Measurements from ENCODE around the gene PIGU. TPM values are rescaled to one million over a fixed set of nuclear protein-coding genes. Genes with fewer than 3 reads are reported as not detected.
"Not testable (repeated sequence)": the region's sequence is repeated elsewhere in the genome, so short reads cannot be mapped to it uniquely, and the experiment has no call there.

Gene PIGU
- polyA plus RNA-seq, 1 experiment: 35.2 TPM

DNA sequence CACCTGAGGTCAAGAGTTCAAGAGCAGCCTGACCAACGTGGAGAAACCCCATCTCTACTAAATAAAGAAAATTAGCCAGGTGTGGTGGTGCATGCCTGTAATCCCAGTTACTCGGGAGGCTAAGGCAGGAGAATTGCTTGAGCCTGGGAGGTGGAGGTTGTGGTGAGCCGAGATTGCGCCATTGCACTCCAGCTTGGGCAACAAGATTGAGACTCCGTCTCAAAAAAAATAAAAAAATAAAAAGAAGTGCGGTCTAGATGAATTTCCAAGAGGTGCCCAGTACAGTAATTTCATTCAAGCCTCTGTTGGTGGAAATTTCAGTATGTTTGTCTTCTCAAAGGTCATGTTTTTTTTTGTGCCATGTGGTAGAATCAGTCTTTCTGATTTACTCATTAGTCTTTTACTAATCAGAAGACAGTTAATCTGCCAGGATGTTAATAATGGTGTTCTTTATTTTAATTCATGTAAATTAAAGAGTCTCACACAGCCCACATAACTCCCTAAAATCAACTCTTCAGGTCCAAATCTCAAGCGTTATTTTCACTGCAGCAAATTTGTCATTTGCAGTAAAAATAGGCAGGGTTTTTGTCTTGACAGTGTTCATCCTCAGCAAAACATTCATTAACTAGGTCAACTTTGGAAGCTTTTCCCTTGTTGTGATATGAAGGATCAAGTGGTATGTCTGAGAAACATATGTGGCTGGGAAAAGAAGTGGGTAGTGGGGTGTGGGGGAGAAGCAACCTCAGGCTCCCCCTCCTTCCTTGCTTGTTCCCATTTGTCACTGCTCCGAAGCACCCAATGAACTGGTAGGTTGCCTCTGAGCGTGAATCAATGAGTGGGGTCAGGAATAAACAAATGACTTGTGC is 40.6 kb upstream of the PIGU start:
- ChIA-PET POLR2A (no interaction called here), CTCF (interaction anchor here (1.0 kb wide), 1 partner anchor 10 kb away, joined by 5 read pairs; no protein-coding TSS in a partner anchor)
- TF ChIP-seq CTCF (IDR thresholded peaks at IDR 0.05; ENCODE audit: insufficient read depth, low read depth, low read length): no peak
- Histone ChIP-seq H3K36me3 (ENCODE audit: control insufficient read depth, insufficient read depth, low read length) (peaks cover 3% of the 10 kb centered on the region), H3K27me3 (ENCODE audit: control insufficient read depth, insufficient read depth, low read length) (no peaks in the 10 kb centered on the region), H3K4me3 (ENCODE audit: low read depth, low read length) (no peak overlapping the region)
- no peak for DNase-seq (ENCODE audit: low read depth)

GRCh38 chr20:34716921-34717229 is 40.0 kb upstream of the PIGU start:
- Histone ChIP-seq H3K4me3 (ENCODE audit: low read depth, low read length) (no peak overlapping the region), H3K27me3 (ENCODE audit: control insufficient read depth, insufficient read depth, low read length) (no peaks in the 10 kb centered on the region), H3K36me3 (ENCODE audit: control insufficient read depth, insufficient read depth, low read length) (peaks cover 3% of the 10 kb centered on the region)
- CTCF ChIA-PET: interaction anchor here (0.7 to 1.0 kb wide), 2 partner anchors 9 to 59 kb away, joined by 4 to 5 read pairs; no protein-coding TSS in a partner anchor
- no peak for TF ChIP-seq CTCF (IDR thresholded peaks at IDR 0.05; ENCODE audit: insufficient read depth, low read depth, low read length)
- DNase-seq (ENCODE audit: low read depth): no peak
- POLR2A ChIA-PET: no interaction called here

GRCh38 chr20:34715384-34715783 is 38.5 kb upstream of the PIGU start:
- H3K36me3 ChIP-seq (ENCODE audit: control insufficient read depth, insufficient read depth, low read length): peaks cover 3% of the 10 kb centered on the region
- TF ChIP-seq CTCF (IDR thresholded peaks at IDR 0.05; ENCODE audit: insufficient read depth, low read depth, low read length): no peak
- no peaks in the 10 kb centered on the region for H3K27me3 ChIP-seq (ENCODE audit: control insufficient read depth, insufficient read depth, low read length)
- CTCF ChIA-PET: interaction anchor here (1.3 kb wide), 1 partner anchor 57 kb away, joined by 3 read pairs; no protein-coding TSS in a partner anchor
- DNase-seq (ENCODE audit: low read depth): no peak
- H3K4me3 ChIP-seq (ENCODE audit: low read depth, low read length): no peak overlapping the region
- POLR2A ChIA-PET: no interaction called here

DNA sequence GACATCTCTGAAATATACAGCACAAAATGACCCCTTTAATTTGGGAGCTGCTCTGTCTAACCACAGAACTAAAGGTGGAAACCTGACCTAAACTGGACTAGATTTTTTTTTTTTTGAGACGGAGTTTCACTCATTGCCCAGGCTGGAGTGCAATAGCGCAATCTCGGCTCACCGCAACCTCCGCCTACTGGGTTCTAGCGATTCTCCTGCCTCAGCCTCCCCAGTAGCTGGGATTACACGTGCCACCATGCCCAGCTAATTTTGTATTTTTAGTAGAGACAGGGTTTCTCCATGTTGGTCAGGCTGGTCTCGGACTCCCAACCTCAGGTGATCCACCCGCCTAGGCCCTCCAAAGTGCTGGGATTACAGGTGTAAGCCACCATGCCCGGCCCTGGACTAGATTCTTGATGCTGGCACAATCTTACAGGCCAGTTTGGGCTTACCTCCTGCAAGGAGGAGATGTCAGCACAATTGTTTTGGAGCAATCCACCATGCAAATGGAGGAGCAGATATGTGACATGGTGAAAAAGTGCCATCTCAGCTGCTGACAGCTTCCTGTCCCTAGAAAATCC is 37.1 kb upstream of the PIGU start:
- not testable (repeated sequence) for DNase-seq (ENCODE audit: low read depth); H3K4me3 ChIP-seq (ENCODE audit: low read depth, low read length); H3K36me3 ChIP-seq (ENCODE audit: control insufficient read depth, insufficient read depth, low read length); H3K27me3 ChIP-seq (ENCODE audit: control insufficient read depth, insufficient read depth, low read length)
- POLR2A ChIA-PET: interaction anchor here (0.6 kb wide), 1 partner anchor 8 kb away, joined by 10 read pairs; no protein-coding TSS in a partner anchor
- CTCF ChIA-PET: interaction anchor here (0.6 to 2.8 kb wide), 8 partner anchors 11 to 417 kb away, joined by 3 to 8 read pairs (median 3); no protein-coding TSS in a partner anchor

DNA sequence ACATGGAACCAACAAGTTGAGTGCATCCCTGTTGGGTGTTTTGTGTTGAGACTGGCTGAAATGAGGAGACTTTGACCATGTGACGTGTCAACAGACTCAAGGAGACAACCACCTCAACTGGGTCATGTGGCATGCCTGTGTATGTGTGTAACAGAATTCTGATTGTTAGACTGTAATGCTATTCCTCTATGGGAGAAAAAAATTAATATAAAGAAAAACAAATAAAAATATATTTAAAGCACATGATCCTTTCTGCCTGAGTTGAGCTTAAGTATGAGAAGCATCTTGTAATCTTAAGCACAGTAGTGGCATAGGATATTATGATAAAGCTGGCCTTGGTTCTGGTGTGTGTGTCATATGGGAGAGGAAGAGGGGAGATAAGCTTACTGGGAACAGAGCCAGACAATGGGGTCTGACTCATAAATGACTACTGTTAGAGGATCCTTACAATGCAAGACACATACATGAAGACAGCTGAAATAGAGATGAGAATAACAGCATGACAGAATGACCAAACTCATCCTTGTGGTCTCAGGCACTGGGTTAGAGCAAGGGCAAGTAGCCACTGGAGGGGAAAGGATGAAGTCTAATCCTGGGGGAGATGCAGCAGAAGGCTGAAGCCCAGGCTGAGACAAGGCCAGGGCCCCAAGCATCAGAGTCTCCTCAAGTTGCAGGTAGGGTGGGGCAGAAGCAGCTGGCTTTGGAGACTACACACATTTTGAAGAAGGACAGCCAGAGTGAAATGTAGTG is 36.5 kb upstream of the PIGU start:
- Histone ChIP-seq H3K36me3 (ENCODE audit: control insufficient read depth, insufficient read depth, low read length) (peaks cover 3% of the 10 kb centered on the region), H3K27me3 (ENCODE audit: control insufficient read depth, insufficient read depth, low read length) (no peaks in the 10 kb centered on the region), H3K4me3 (ENCODE audit: low read depth, low read length) (no peak overlapping the region)
- ChIA-PET POLR2A (interaction anchor here (0.6 kb wide), 1 partner anchor 9 kb away, joined by 10 read pairs; no protein-coding TSS in a partner anchor), CTCF (interaction anchor here (0.5 to 2.8 kb wide), 9 partner anchors 11 to 500 kb away, joined by 3 to 8 read pairs (median 3); no protein-coding TSS in a partner anchor)
- DNase-seq (ENCODE audit: low read depth): peak; percentile 84
- TF ChIP-seq CTCF (IDR thresholded peaks at IDR 0.05; ENCODE audit: insufficient read depth, low read depth, low read length): no peak
